ENCODE results near the gene CAMSAP1.

DNA sequence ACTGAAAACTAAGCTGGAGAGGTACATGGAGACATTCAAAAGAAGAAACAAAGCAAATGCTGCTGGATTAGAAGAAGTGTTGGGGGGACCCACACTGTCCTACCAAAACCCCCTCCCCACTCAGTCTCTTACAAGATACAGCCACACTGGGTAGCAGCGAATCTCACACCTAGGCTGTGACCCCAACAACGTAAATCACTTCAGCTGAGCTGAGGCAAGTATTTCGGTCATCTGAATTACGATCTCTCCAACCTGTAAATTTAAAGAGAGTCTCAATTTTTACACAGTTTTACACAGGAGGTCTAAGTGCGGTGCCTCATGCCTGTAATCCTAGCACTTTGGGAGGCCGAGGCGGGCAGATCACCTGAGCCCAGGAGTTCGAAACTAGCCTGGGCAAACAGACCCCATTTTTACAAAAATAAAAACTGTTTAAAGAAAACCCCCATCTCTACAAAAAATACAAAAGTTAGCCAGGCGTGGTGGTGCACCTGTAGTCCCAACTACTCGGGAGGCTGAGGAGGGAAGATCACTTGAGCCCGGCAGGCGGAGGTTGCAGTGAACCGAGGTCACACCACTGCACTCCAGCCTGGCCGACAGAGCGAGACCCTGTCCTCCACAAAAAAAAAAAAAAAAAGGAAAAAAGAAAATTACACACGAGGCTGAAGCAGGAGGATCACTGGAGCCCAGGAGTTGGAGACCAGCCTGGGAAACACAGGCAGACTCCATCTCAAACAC lies 3.4 kb downstream of the CAMSAP1 start:
- TF ChIP-seq, protein P1, sequence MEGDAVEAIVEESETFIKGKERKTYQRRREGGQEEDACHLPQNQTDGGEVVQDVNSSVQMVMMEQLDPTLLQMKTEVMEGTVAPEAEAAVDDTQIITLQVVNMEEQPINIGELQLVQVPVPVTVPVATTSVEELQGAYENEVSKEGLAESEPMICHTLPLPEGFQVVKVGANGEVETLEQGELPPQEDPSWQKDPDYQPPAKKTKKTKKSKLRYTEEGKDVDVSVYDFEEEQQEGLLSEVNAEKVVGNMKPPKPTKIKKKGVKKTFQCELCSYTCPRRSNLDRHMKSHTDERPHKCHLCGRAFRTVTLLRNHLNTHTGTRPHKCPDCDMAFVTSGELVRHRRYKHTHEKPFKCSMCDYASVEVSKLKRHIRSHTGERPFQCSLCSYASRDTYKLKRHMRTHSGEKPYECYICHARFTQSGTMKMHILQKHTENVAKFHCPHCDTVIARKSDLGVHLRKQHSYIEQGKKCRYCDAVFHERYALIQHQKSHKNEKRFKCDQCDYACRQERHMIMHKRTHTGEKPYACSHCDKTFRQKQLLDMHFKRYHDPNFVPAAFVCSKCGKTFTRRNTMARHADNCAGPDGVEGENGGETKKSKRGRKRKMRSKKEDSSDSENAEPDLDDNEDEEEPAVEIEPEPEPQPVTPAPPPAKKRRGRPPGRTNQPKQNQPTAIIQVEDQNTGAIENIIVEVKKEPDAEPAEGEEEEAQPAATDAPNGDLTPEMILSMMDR (IDR thresholded peaks at IDR 0.05): no peak
- no peak for TF ChIP-seq POLR2A (IDR thresholded peaks at IDR 0.05)

Measured in esophagus squamous epithelium (tissue), 4 donors.